NT2/D1 (cell line): ENCODE data around the gene COA1.
A peak's percentile ranks its signal among the peaks of the same experiment; 100 is the strongest.

Experiments
- DNase-seq: peaks from one replicate; pipeline ENCODE4 v3.0.0-alpha.2; 2011; ENCODE audit warnings: low read depth, low spot score
- H3K27me3 ChIP-seq: 2 replicates; pipeline ENCODE4 v1.6.0; 2011; ENCODE audit warnings: mild to moderate bottlenecking; ENCODE audit not compliant: insufficient read length, insufficient read depth
- H3K36me3 ChIP-seq: 2 replicates; pipeline ENCODE4 v1.6.1; 2011; ENCODE audit warnings: mild to moderate bottlenecking, low read length, mixed read lengths; ENCODE audit not compliant: insufficient read depth, insufficient read length
- H3K4me1 ChIP-seq: 2 replicates; pipeline ENCODE4 v1.5.1; 2011; ENCODE audit not compliant: insufficient read depth, insufficient read length
- H3K4me3 ChIP-seq: 2 replicates; pipeline ENCODE4 v1.5.1; 2011; ENCODE audit warnings: low read depth; ENCODE audit not compliant: insufficient read length
- H3K9ac ChIP-seq: 2 replicates; pipeline ENCODE4 v1.6.0; 2011; ENCODE audit warnings: low read depth; ENCODE audit not compliant: insufficient read length
- H3K9me3 ChIP-seq: 2 replicates; pipeline ENCODE4 v1.5.1; 2011; ENCODE audit warnings: mild to moderate bottlenecking, low read length; ENCODE audit not compliant: insufficient read depth
- SUZ12 ChIP-seq: IDR thresholded peaks from 2 replicates; pipeline ENCODE4 v1.6.1; 2011; ENCODE audit not compliant: insufficient read length, insufficient read depth; ENCODE audit errors: extremely low read depth
- YY1 ChIP-seq: IDR thresholded peaks from 2 replicates; pipeline ENCODE4 v1.6.1; 2011; ENCODE audit not compliant: insufficient read length, insufficient read depth
- ZNF274 ChIP-seq: IDR thresholded peaks from 2 replicates; pipeline ENCODE4 v1.6.1; 2011; ENCODE audit warnings: mild to moderate bottlenecking, low read depth, low read length

Gene COA1

GRCh38 chr7:43646603-43647338 is 82.6 kb downstream of the COA1 start:
- no peak for DNase-seq
- Histone ChIP-seq H3K27me3 (no peaks in the 10 kb centered on the region), H3K9me3 (no peaks in the 10 kb centered on the region), H3K9ac (peak overlapping the region; percentile 47), H3K36me3 (peaks cover 42% of the 10 kb centered on the region), H3K4me3 (no peak overlapping the region), H3K4me1 (peaks cover 8% of the 10 kb centered on the region)
- TF ChIP-seq ZNF274, result no peak
- TF ChIP-seq SUZ12, result no peak
- no peak for TF ChIP-seq YY1

GRCh38 chr7:43645699-43646226 is 83.6 kb downstream of the COA1 start:
- no peaks in the 10 kb centered on the region for H3K9me3 ChIP-seq
- H3K9ac ChIP-seq, result peak overlapping the region; percentile 47
- no peaks in the 10 kb centered on the region for H3K27me3 ChIP-seq
- no peak for DNase-seq
- no peak overlapping the region for H3K4me3 ChIP-seq
- TF ChIP-seq SUZ12 (no peak), YY1 (no peak), ZNF274 (no peak)
- H3K4me1 ChIP-seq, result peaks cover 8% of the 10 kb centered on the region
- H3K36me3 ChIP-seq, result peaks cover 49% of the 10 kb centered on the region

- H3K27me3 ChIP-seq, result no peaks in the 10 kb centered on the region
- no peak for DNase-seq
- no peak overlapping the region for H3K4me3 ChIP-seq
- no peaks in the 10 kb centered on the region for H3K9me3 ChIP-seq
- peaks cover 68% of the 10 kb centered on the region for H3K36me3 ChIP-seq
- H3K9ac ChIP-seq, result no peak overlapping the region
- peaks cover 13% of the 10 kb centered on the region for H3K4me1 ChIP-seq
- TF ChIP-seq SUZ12 (no peak), ZNF274 (no peak), YY1 (no peak)
These were observed 85.5 kb downstream of the COA1 start for GRCh38 chr7:43643846-43644245.

- Histone ChIP-seq H3K4me3 (no peak overlapping the region), H3K27me3 (no peaks in the 10 kb centered on the region), H3K9ac (no peak overlapping the region), H3K36me3 (peaks cover 71% of the 10 kb centered on the region), H3K4me1 (peaks cover 13% of the 10 kb centered on the region), H3K9me3 (no peaks in the 10 kb centered on the region)
- TF ChIP-seq ZNF274, result no peak
- TF ChIP-seq YY1, result no peak
- TF ChIP-seq SUZ12, result no peak
- no peak for DNase-seq
These were observed 86.3 kb downstream of the COA1 start for GRCh38 chr7:43642897-43643630.

GRCh38 chr7:43640679-43641078 is 88.6 kb downstream of the COA1 start:
- Histone ChIP-seq H3K27me3 (no peaks in the 10 kb centered on the region), H3K9ac (no peak overlapping the region), H3K9me3 (0 out of 2 replicates have a peak, but pooled peaks cover 4% of the 10 kb centered on the region), H3K4me3 (no peak overlapping the region), H3K36me3 (peaks cover 83% of the 10 kb centered on the region), H3K4me1 (peaks cover 5% of the 10 kb centered on the region)
- no peak for TF ChIP-seq YY1
- no peak for TF ChIP-seq SUZ12
- TF ChIP-seq ZNF274, result no peak
- no peak for DNase-seq

GRCh38 chr7:43639858-43640491 is 89.3 kb downstream of the COA1 start:
- H3K4me1 ChIP-seq, result peaks cover 5% of the 10 kb centered on the region
- no peak overlapping the region for H3K4me3 ChIP-seq
- H3K9me3 ChIP-seq, result peaks cover 11% of the 10 kb centered on the region; the same call in 1 of the 2 replicates
- H3K36me3 ChIP-seq, result peaks cover 83% of the 10 kb centered on the region
- H3K27me3 ChIP-seq, result no peaks in the 10 kb centered on the region
- DNase-seq, result peak; percentile 58
- no peak overlapping the region for H3K9ac ChIP-seq
- no peak for TF ChIP-seq SUZ12
- TF ChIP-seq ZNF274, result no peak
- TF ChIP-seq YY1, result no peak
